BLaER1 (cell line): ENCODE results near the gene RPS15A.

ENCODE experiments used
- H3K27ac ChIP-seq: shearing (Covaris generic); formaldehyde crosslinking; 2 replicates; pipeline ENCODE4 v1.8.1; 2022
- H3K27me3 ChIP-seq: shearing (Covaris generic); formaldehyde crosslinking; 2 replicates; pipeline ENCODE4 v1.8.1; 2022
- H3K36me3 ChIP-seq: shearing (Covaris generic); formaldehyde crosslinking; 2 replicates; pipeline ENCODE4 v1.8.1; 2022
- H3K4me1 ChIP-seq: shearing (Covaris generic); formaldehyde crosslinking; 2 replicates; pipeline ENCODE4 v1.8.1; 2022
- H3K4me2 ChIP-seq: shearing (Covaris generic); formaldehyde crosslinking; 2 replicates; pipeline ENCODE4 v1.8.1; 2022
- H3K4me3 ChIP-seq: shearing (Covaris generic); formaldehyde crosslinking; 2 replicates; pipeline ENCODE4 v1.8.1; 2022
- H3K9ac ChIP-seq: shearing (Covaris generic); formaldehyde crosslinking; 2 replicates; pipeline ENCODE4 v1.8.1; 2022
- H3K9me3 ChIP-seq: shearing (Covaris generic); formaldehyde crosslinking; 2 replicates; pipeline ENCODE4 v1.8.1; 2022
- H4K20me1 ChIP-seq: shearing (Covaris generic); formaldehyde crosslinking; 2 replicates; pipeline ENCODE4 v1.8.1; 2022
- Cebpa-rat ChIP-seq: shearing (Covaris generic); IDR thresholded peaks from 2 replicates; pipeline ENCODE4 v1.8.1; 2022

Gene RPS15A

GRCh38 chr16:18811925-18812324 is 21.8 kb upstream of the RPS15A start:
- no peak for TF ChIP-seq Cebpa-rat
- peaks cover 84% of the 10 kb centered on the region for H3K36me3 ChIP-seq
- no peak overlapping the region for H3K4me2 ChIP-seq
- H3K4me3 ChIP-seq = no peak overlapping the region
- no peaks in the 10 kb centered on the region for H3K27me3 ChIP-seq
- no peaks in the 10 kb centered on the region for H4K20me1 ChIP-seq
- H3K9me3 ChIP-seq = 0 out of 2 replicates have a peak, but pooled peaks cover 6% of the 10 kb centered on the region
- no peak overlapping the region for H3K27ac ChIP-seq
- H3K4me1 ChIP-seq = no peaks in the 10 kb centered on the region
- no peak overlapping the region for H3K9ac ChIP-seq

GRCh38 chr16:18809165-18809564 is 19.0 kb upstream of the RPS15A start:
- Histone ChIP-seq H3K27ac (no peak overlapping the region), H3K27me3 (no peaks in the 10 kb centered on the region), H3K4me1 (peaks cover 10% of the 10 kb centered on the region; the same call in 1 of the 2 replicates), H3K36me3 (peaks cover 71% of the 10 kb centered on the region), H4K20me1 (no peaks in the 10 kb centered on the region), H3K9ac (no peak overlapping the region), H3K4me2 (no peak overlapping the region), H3K9me3 (no peaks in the 10 kb centered on the region), H3K4me3 (no peak overlapping the region)
- TF ChIP-seq Cebpa-rat = no peak

GRCh38 chr16:18805257-18805773 is 15.2 kb upstream of the RPS15A start:
- Histone ChIP-seq H3K27me3 (no peaks in the 10 kb centered on the region), H3K27ac (no peak overlapping the region), H3K36me3 (peaks cover 43% of the 10 kb centered on the region), H4K20me1 (peaks cover 9% of the 10 kb centered on the region), H3K4me2 (no peak overlapping the region), H3K4me1 (peaks cover 31% of the 10 kb centered on the region), H3K9ac (no peak overlapping the region), H3K4me3 (no peak overlapping the region), H3K9me3 (peaks cover 5% of the 10 kb centered on the region; the same call in 1 of the 2 replicates)
- TF ChIP-seq Cebpa-rat = no peak

GRCh38 chr16:18804540-18804939 is 14.4 kb upstream of the RPS15A start:
- H3K9me3 ChIP-seq = peaks cover 5% of the 10 kb centered on the region; the same call in 1 of the 2 replicates
- H3K36me3 ChIP-seq = peaks cover 35% of the 10 kb centered on the region
- H4K20me1 ChIP-seq = peaks cover 17% of the 10 kb centered on the region
- no peaks in the 10 kb centered on the region for H3K27me3 ChIP-seq
- 0 out of 2 replicates have a peak overlapping the region, but pooled peaks have one; percentile 27 for H3K27ac ChIP-seq
- TF ChIP-seq Cebpa-rat = no peak
- H3K9ac ChIP-seq = peak overlapping the region; percentile 1; the same call in 1 of the 2 replicates
- H3K4me2 ChIP-seq = 0 out of 2 replicates have a peak overlapping the region, but pooled peaks have one; percentile 14
- H3K4me3 ChIP-seq = no peak overlapping the region
- H3K4me1 ChIP-seq = peaks cover 38% of the 10 kb centered on the region

- H3K4me3 ChIP-seq = no peak overlapping the region
- H3K27ac ChIP-seq = 0 out of 2 replicates have a peak overlapping the region, but pooled peaks have one; percentile 27
- peaks cover 28% of the 10 kb centered on the region for H3K36me3 ChIP-seq
- no peaks in the 10 kb centered on the region for H3K27me3 ChIP-seq
- H4K20me1 ChIP-seq = peaks cover 24% of the 10 kb centered on the region
- H3K9me3 ChIP-seq = peaks cover 5% of the 10 kb centered on the region; the same call in 1 of the 2 replicates
- H3K4me1 ChIP-seq = peaks cover 46% of the 10 kb centered on the region
- no peak for TF ChIP-seq Cebpa-rat
- H3K4me2 ChIP-seq = 0 out of 2 replicates have a peak overlapping the region, but pooled peaks have one; percentile 14
- peak overlapping the region; percentile 1; the same call in 1 of the 2 replicates for H3K9ac ChIP-seq
Measured at GRCh38 chr16:18803569-18804462, 13.7 kb upstream of the RPS15A start.

GRCh38 chr16:18802767-18803343 is 12.7 kb upstream of the RPS15A start:
- Histone ChIP-seq H3K9ac (no peak overlapping the region), H3K4me2 (peak overlapping the region; percentile 75; the same call in 1 of the 2 replicates), H3K27ac (no peak overlapping the region), H4K20me1 (peaks cover 34% of the 10 kb centered on the region), H3K36me3 (peaks cover 31% of the 10 kb centered on the region), H3K27me3 (no peaks in the 10 kb centered on the region), H3K9me3 (peaks cover 5% of the 10 kb centered on the region; the same call in 1 of the 2 replicates), H3K4me1 (peaks cover 55% of the 10 kb centered on the region), H3K4me3 (no peak overlapping the region)
- no peak for TF ChIP-seq Cebpa-rat

- peak within 1 kb of the TSS; percentile 92 for H3K4me3 ChIP-seq
- H3K9ac ChIP-seq = peak within 1 kb of the TSS; percentile 95
- H3K36me3 ChIP-seq = peaks cover 32% of the 10 kb centered on the region
Measured at GRCh38 chr16:18801145-18801972, 11.2 kb upstream of the RPS15A start, which contains the start of gene ARL6IP1. TSS of gene ARL6IP1 (minus strand) at chr16:18801549. CDS start at chr16:18801466, 83 bp downstream.

GRCh38 chr16:18800775-18801144 is 10.6 kb upstream of the RPS15A start:
- peaks cover 58% of the 10 kb centered on the region for H3K4me1 ChIP-seq
- H3K36me3 ChIP-seq = peaks cover 33% of the 10 kb centered on the region
- H3K27ac ChIP-seq = peak overlapping the region; percentile 95

More at GRCh38 chr16:18801145-18801972, 11.2 kb upstream of the RPS15A start, which contains the start of gene ARL6IP1:
- peaks cover 58% of the 10 kb centered on the region for H3K4me1 ChIP-seq
- no peaks in the 10 kb centered on the region for H3K27me3 ChIP-seq
- peak within 1 kb of the TSS; percentile 95 for H3K27ac ChIP-seq
- no peak for TF ChIP-seq Cebpa-rat
- peaks cover 49% of the 10 kb centered on the region for H4K20me1 ChIP-seq
- peak within 1 kb of the TSS; percentile 94 for H3K4me2 ChIP-seq
- peaks cover 5% of the 10 kb centered on the region; the same call in 1 of the 2 replicates for H3K9me3 ChIP-seq

GRCh38 chr16:18800293-18800692 is 10.2 kb upstream of the RPS15A start:
- Histone ChIP-seq H3K27ac (peak overlapping the region; percentile 95), H4K20me1 (peaks cover 58% of the 10 kb centered on the region), H3K4me3 (peak overlapping the region; percentile 92), H3K9me3 (peaks cover 5% of the 10 kb centered on the region; the same call in 1 of the 2 replicates), H3K27me3 (no peaks in the 10 kb centered on the region), H3K9ac (peak overlapping the region; percentile 95), H3K36me3 (peaks cover 33% of the 10 kb centered on the region), H3K4me1 (peaks cover 58% of the 10 kb centered on the region), H3K4me2 (peak overlapping the region; percentile 94)
- no peak for TF ChIP-seq Cebpa-rat

More at GRCh38 chr16:18800775-18801144, 10.6 kb upstream of the RPS15A start:
- H3K4me3 ChIP-seq = peak overlapping the region; percentile 92
- H3K9me3 ChIP-seq = peaks cover 5% of the 10 kb centered on the region; the same call in 1 of the 2 replicates
- peak overlapping the region; percentile 95 for H3K9ac ChIP-seq
- peak overlapping the region; percentile 94 for H3K4me2 ChIP-seq
- TF ChIP-seq Cebpa-rat = no peak
- H4K20me1 ChIP-seq = peaks cover 55% of the 10 kb centered on the region
- H3K27me3 ChIP-seq = no peaks in the 10 kb centered on the region
